Measurements from ENCODE around the gene RASSF5. TPM values are rescaled to one million over a fixed set of nuclear protein-coding genes. Genes with fewer than 3 reads are reported as not detected.

The RASSF5 gene
- total and polyA plus RNA-seq, 9 of the 15 experiments (the other 6 are each of a cell fraction or from before 2014, with no cell fraction given): 6.1 to 41.0 (median 25.2) TPM

DNA sequence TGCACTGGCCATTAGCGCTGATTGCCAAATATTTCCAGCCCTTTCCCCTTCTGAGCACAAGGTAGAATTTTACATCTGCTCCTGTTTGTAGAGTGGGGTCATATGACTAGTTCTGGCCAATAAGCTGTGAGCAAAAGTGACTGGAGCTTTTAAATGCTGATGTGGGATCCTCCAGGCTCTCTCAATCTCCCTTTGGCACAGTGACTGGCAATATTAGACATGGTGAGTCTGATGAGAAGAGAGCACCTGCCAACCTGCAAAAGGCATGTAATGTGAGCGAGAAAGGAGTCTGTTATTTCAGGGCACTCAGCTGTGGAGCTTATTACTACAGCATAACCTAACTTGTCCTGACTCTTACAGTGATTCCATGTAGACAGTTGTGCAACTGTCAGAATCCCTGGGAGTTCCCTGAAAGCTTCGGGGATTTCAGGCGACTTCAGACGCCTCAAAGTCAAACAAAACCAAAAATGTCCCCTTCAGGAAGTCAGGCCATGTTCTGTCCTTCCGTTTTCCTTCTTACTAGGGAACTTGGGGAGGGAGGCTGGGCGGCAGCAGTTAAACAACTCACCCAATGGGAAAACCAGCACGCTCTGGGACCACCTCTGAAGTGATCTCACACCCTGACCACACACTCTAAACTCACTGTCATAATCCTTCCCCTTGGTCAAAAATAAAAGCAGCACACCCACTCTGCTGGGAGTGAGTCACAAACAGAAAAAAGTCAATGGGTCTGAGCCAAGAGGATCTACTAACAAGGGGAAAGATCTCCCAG, 3.6 kb upstream of the RASSF5 start (continued):
- TF ChIP-seq SREBF1 (IDR thresholded peaks at IDR 0.05; ENCODE audit: borderline replicate concordance, low read depth, low read length): no peak
- TF ChIP-seq ZNF79 (CRISPR knock-in tag; IDR thresholded peaks at IDR 0.05; ENCODE audit: low read depth): no peak
- TF ChIP-seq, protein P1, sequence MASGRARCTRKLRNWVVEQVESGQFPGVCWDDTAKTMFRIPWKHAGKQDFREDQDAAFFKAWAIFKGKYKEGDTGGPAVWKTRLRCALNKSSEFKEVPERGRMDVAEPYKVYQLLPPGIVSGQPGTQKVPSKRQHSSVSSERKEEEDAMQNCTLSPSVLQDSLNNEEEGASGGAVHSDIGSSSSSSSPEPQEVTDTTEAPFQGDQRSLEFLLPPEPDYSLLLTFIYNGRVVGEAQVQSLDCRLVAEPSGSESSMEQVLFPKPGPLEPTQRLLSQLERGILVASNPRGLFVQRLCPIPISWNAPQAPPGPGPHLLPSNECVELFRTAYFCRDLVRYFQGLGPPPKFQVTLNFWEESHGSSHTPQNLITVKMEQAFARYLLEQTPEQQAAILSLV (tag; IDR thresholded peaks at IDR 0.05): peak; percentile 37; the same call in 1 of the 2 replicates
- TF ChIP-seq ZNF586 (CRISPR knock-in tag; conservative IDR thresholded peaks at IDR 0.05): no peak
- TF ChIP-seq KLF1 (tag; IDR thresholded peaks at IDR 0.05): no peak
- no peak for TF ChIP-seq HDAC2 (IDR thresholded peaks at IDR 0.05)
- TF ChIP-seq, protein P2, sequence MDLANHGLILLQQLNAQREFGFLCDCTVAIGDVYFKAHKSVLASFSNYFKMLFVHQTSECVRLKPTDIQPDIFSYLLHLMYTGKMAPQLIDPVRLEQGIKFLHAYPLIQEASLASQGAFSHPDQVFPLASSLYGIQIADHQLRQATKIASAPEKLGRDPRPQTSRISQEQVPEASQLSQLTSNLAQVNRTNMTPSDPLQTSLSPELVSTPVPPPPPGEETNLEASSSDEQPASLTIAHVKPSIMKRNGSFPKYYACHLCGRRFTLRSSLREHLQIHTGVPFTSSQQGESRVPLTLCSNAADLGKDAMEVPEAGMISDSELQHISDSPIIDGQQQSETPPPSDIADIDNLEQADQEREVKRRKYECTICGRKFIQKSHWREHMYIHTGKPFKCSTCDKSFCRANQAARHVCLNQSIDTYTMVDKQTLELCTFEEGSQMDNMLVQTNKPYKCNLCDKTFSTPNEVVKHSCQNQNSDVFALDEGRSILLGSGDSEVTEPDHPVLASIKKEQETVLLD (IDR thresholded peaks at IDR 0.05): no peak
- TF ChIP-seq TCFL5 (CRISPR knock-in tag; conservative IDR thresholded peaks at IDR 0.05): no peak
- no peak for TF ChIP-seq ZNF212 (CRISPR knock-in tag; IDR thresholded peaks at IDR 0.05)
- no peak for TF ChIP-seq SRSF1 (IDR thresholded peaks at IDR 0.05; ENCODE audit: low read depth, low read length)
- no peak; the same call in 1 of the 2 replicates for TF ChIP-seq ZKSCAN1 (IDR thresholded peaks at IDR 0.05; ENCODE audit: low read depth, low read length)
- no peak for TF ChIP-seq TSC22D4 (tag; IDR thresholded peaks at IDR 0.05)
- peak; percentile 65; the same call in 1 of the 2 replicates for TF ChIP-seq ZNF766 (CRISPR knock-in tag; conservative IDR thresholded peaks at IDR 0.05)
- no peak for TF ChIP-seq CCAR2 (IDR thresholded peaks at IDR 0.05; ENCODE audit: low read depth, low read length)
- TF ChIP-seq PHF20 (IDR thresholded peaks at IDR 0.05; ENCODE audit: partially characterized antibody): no peak
- TF ChIP-seq ZNF354B (CRISPR knock-in tag; IDR thresholded peaks at IDR 0.05): no peak
- TF ChIP-seq, protein P3, sequence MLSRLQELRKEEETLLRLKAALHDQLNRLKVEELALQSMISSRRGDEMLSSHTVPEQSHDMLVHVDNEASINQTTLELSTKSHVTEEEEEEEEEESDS (CRISPR knock-in tag; IDR thresholded peaks at IDR 0.05): no peak
- TF ChIP-seq, protein P4, sequence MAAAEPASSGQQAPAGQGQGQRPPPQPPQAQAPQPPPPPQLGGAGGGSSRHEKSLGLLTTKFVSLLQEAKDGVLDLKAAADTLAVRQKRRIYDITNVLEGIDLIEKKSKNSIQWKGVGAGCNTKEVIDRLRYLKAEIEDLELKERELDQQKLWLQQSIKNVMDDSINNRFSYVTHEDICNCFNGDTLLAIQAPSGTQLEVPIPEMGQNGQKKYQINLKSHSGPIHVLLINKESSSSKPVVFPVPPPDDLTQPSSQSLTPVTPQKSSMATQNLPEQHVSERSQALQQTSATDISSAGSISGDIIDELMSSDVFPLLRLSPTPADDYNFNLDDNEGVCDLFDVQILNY (CRISPR knock-in tag; IDR thresholded peaks at IDR 0.05): no peak
- peak; percentile 72; the same call in 1 of the 2 replicates for TF ChIP-seq MYNN (IDR thresholded peaks at IDR 0.05)
- TF ChIP-seq MYNN (CRISPR knock-in tag; IDR thresholded peaks at IDR 0.05): no peak
- TF ChIP-seq U2AF1 (optimal IDR thresholded peaks at IDR 0.05; ENCODE audit: low read depth, low read length): no peak
- no peak for TF ChIP-seq NELFE (IDR thresholded peaks at IDR 0.05; ENCODE audit: insufficient read depth, insufficient read length)
- TF ChIP-seq HCFC1 (IDR thresholded peaks at IDR 0.05; ENCODE audit: low read depth, low read length): no peak
- TF ChIP-seq, protein P5, sequence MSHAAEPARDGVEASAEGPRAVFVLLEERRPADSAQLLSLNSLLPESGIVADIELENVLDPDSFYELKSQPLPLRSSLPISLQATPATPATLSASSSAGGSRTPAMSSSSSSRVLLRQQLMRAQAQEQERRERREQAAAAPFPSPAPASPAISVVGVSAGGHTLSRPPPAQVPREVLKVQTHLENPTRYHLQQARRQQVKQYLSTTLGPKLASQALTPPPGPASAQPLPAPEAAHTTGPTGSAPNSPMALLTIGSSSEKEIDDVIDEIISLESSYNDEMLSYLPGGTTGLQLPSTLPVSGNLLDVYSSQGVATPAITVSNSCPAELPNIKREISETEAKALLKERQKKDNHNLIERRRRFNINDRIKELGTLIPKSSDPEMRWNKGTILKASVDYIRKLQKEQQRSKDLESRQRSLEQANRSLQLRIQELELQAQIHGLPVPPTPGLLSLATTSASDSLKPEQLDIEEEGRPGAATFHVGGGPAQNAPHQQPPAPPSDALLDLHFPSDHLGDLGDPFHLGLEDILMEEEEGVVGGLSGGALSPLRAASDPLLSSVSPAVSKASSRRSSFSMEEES (CRISPR knock-in tag; IDR thresholded peaks at IDR 0.05): 0 out of 2 replicates have a peak, but pooled peaks have one; percentile 13
- TF ChIP-seq ZNF584 (CRISPR knock-in tag; IDR thresholded peaks at IDR 0.05; ENCODE audit: low read depth): peak; percentile 66; the same call in 1 of the 2 replicates

Data from K562 (cell line).